SK-N-SH treated with all-trans-retinoic acid at 6 μM for 48 hours (cell line): Measurements from ENCODE around the gene RXRA.

Experiments
- CREB5 ChIP-seq: fragments of 250-450 bp; sonication (Bioruptor Pico); IDR thresholded peaks from 2 replicates; pipeline ENCODE4 v1.5.1; 2020; ENCODE audit warnings: low read depth, mild to moderate bottlenecking, moderate library complexity
- PATZ1 ChIP-seq: fragments of 250-450 bp; sonication (Bioruptor Pico); IDR thresholded peaks from 2 replicates; pipeline ENCODE4 v1.8.0; 2020; ENCODE audit warnings: mild to moderate bottlenecking, moderate library complexity, borderline replicate concordance
- SNAI2 ChIP-seq: fragments of 250-450 bp; sonication (Bioruptor Pico); IDR thresholded peaks from 2 replicates; pipeline ENCODE4 v1.5.0; 2020; ENCODE audit warnings: mild to moderate bottlenecking, moderate library complexity
- ZFP30 ChIP-seq: fragments of 450-650 bp; formaldehyde crosslinking; IDR thresholded peaks from 2 replicates; pipeline ENCODE4 v1.5.0; 2022; ENCODE audit warnings: mild to moderate bottlenecking, moderate library complexity
- ZNF565 ChIP-seq: fragments of 450-650 bp; formaldehyde crosslinking; conservative IDR thresholded peaks from 2 replicates; pipeline ENCODE4 v1.5.0; 2020; ENCODE audit warnings: low read depth, mild to moderate bottlenecking, moderate library complexity

DNA sequence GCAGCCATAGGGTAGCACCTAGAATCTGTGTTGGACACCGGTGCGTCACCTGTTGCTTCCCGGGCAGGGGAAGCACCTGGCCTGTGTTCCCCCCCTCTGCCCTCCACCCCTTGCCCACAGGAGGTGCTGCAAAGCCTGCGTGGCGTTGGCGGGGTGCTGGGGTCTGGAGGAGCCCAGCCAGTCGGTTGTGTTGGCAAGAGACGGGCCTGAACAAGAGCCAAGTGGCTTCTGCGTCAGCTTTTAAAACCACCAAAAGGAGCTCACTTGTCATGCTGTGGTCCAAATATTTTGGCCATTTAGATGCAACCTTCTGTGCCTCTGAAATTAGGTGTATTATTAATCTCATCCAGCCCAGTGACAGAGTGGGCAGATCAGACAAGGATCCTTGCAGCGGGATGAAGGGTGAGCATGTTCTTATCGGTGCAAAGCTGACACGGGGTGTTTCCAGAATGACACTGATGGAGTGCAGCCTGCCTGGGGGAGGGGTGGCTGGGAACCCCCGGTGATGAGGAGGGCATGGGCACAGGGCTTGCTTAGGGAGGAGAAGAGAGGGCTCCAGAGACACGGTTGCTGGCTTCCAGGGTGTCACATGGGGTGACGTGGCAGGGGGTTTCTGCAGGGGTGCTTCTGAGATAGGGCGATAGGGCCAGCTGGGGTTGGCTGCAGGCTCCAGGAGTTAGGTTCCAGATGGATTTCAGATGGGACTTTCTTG, 9.7 kb upstream of the RXRA start:
- TF ChIP-seq ZFP30 (no peak), ZNF565 (no peak), CREB5 (CRISPR knock-in tag) (no peak), SNAI2 (CRISPR knock-in tag) (no peak), PATZ1 (CRISPR knock-in tag) (no peak)
